Hepatocyte (in vitro differentiated cells): ENCODE data around the gene EPHB6. TPM values are rescaled to one million over a fixed set of nuclear protein-coding genes. Genes with fewer than 3 reads are reported as not detected.

Experiments used
- DNase-seq: peaks from one replicate; pipeline ENCODE4 v3.0.0-alpha.2; 2016; ENCODE audit warnings: low spot score
- H2AFZ ChIP-seq: fragments of 200-600 bp; sonication (generic); 2 replicates; pipeline ENCODE4 v1.6.0; 2016; ENCODE audit warnings: antibody characterized with exemption, mild to moderate bottlenecking
- H3K27ac ChIP-seq: fragments of 200-600 bp; sonication (generic); 2 replicates; pipeline ENCODE4 v1.5.1; 2016; ENCODE audit warnings: mild to moderate bottlenecking
- H3K27me3 ChIP-seq: fragments of 200-600 bp; sonication (generic); 2 replicates; pipeline ENCODE4 v1.6.1; 2016
- H3K36me3 ChIP-seq: fragments of 200-600 bp; sonication (generic); replicated peaks from 2 replicates; pipeline ENCODE4 v1.5.1; 2016; ENCODE audit warnings: low read depth; ENCODE audit not compliant: insufficient read depth
- H3K4me1 ChIP-seq: fragments of 200-600 bp; sonication (generic); 2 replicates; pipeline ENCODE4 v1.5.1; 2016; ENCODE audit warnings: mild to moderate bottlenecking, moderate library complexity; ENCODE audit not compliant: insufficient read depth
- H3K4me2 ChIP-seq: fragments of 200-600 bp; sonication (generic); 2 replicates; pipeline ENCODE4 v1.6.0; 2016
- H3K4me3 ChIP-seq: fragments of 200-600 bp; sonication (generic); 2 replicates; pipeline ENCODE4 v1.5.1; 2016; ENCODE audit warnings: mild to moderate bottlenecking
- H3K79me2 ChIP-seq: fragments of 200-600 bp; sonication (generic); 2 replicates; pipeline ENCODE4 v1.6.0; 2017; ENCODE audit warnings: mild to moderate bottlenecking
- H3K9me2 ChIP-seq: fragments of 200-600 bp; sonication (generic); replicated peaks from 2 replicates; pipeline ENCODE4 v1.6.0; 2017; ENCODE audit warnings: mild to moderate bottlenecking; ENCODE audit not compliant: insufficient read depth
- H3K9me3 ChIP-seq: fragments of 200-600 bp; sonication (generic); 2 replicates; pipeline ENCODE4 v1.5.1; 2016; ENCODE audit warnings: low read depth, mild to moderate bottlenecking
- H4K20me1 ChIP-seq: fragments of 200-600 bp; sonication (generic); 2 replicates; pipeline ENCODE4 v1.6.0; 2016; ENCODE audit warnings: mild to moderate bottlenecking; ENCODE audit not compliant: insufficient read depth, poor library complexity, severe bottlenecking
- EZH2 ChIP-seq: fragments of 200-600 bp; sonication (generic); IDR thresholded peaks from 2 replicates; pipeline ENCODE4 v1.6.1; 2016; ENCODE audit warnings: antibody characterized with exemption, mild to moderate bottlenecking, borderline replicate concordance
- EZH2phosphoT487 ChIP-seq: fragments of 200-600 bp; sonication (generic); IDR thresholded peaks from one replicate; pipeline ENCODE4 v1.6.1; 2018; ENCODE audit warnings: antibody characterized with exemption, mild to moderate bottlenecking, low read depth, moderate library complexity; ENCODE audit not compliant: unreplicated experiment, severe bottlenecking
- WGBS: methylation state at CpG from one replicate; pipeline ENCODE4 v1.1.6; 2016; ENCODE audit warnings: low lambda C conversion rate; ENCODE audit errors: missing lambda C conversion rate; 5-methylcytosine and 5-hydroxymethylcytosine counted together
- polyA plus RNA-seq: library from polyadenylated mRNA; unstranded; fragments of >200 nt; fragmentation: Nextera tagmentation; extraction: Ambion mirVana; gene quantifications from 2 replicates; pipeline ENCODE4 v1.2.1, GENCODE V29; 2016
- total RNA-seq: library from RNA; depleted of rRNA; stranded (reverse); fragments of >200 nt; gene quantifications from 2 replicates; pipeline ENCODE4 v1.2.3, GENCODE V29; 2014
- TF ChIP-seq, protein P1 (sequence below): fragments of 200-600 bp; sonication (generic); IDR thresholded peaks from 2 replicates; pipeline ENCODE4 v1.5.1; 2016; ENCODE audit warnings: antibody characterized with exemption, mild to moderate bottlenecking; ENCODE audit not compliant: poor library complexity

EPHB6 gene
- total and polyA plus RNA-seq, 2 experiments from 2014 or later, result 14.8 to 29.6 TPM

DNA sequence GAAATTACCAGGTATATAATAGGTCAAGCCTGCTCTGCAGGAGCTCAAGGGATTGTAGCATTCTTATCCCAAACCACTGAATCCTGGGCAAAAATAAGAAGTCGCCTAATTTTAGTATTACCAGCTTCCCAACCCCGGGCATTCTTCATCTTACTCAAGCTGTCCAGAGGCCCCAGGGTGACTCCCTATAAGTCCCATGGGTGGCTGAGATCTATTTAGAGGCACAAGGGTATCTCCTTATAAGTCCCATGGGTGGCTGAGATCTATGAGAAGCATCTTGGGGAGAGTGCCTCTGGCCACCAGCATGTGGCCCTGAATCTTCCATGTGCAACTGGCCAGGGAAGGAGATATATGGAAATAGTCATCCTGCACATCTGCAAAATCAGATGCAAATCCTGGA is 45.2 kb upstream of the EPHB6 start:
- TF ChIP-seq EZH2phosphoT487, result no peak
- TF ChIP-seq, protein P1, sequence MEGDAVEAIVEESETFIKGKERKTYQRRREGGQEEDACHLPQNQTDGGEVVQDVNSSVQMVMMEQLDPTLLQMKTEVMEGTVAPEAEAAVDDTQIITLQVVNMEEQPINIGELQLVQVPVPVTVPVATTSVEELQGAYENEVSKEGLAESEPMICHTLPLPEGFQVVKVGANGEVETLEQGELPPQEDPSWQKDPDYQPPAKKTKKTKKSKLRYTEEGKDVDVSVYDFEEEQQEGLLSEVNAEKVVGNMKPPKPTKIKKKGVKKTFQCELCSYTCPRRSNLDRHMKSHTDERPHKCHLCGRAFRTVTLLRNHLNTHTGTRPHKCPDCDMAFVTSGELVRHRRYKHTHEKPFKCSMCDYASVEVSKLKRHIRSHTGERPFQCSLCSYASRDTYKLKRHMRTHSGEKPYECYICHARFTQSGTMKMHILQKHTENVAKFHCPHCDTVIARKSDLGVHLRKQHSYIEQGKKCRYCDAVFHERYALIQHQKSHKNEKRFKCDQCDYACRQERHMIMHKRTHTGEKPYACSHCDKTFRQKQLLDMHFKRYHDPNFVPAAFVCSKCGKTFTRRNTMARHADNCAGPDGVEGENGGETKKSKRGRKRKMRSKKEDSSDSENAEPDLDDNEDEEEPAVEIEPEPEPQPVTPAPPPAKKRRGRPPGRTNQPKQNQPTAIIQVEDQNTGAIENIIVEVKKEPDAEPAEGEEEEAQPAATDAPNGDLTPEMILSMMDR, result no peak
- no peak for TF ChIP-seq EZH2
- no peaks in the 10 kb centered on the region for H3K9me2 ChIP-seq
- H3K36me3 ChIP-seq, result no peaks in the 10 kb centered on the region
- no peaks in the 10 kb centered on the region for H4K20me1 ChIP-seq
- H3K27ac ChIP-seq, result no peak overlapping the region
- no peaks in the 10 kb centered on the region for H3K79me2 ChIP-seq
- no peak overlapping the region for H3K4me3 ChIP-seq
- DNase-seq, result no peak
- no peaks in the 10 kb centered on the region for H3K4me1 ChIP-seq
- H2AFZ ChIP-seq, result no peak overlapping the region
- WGBS, result 100% methylated on average over 2 of the region's 2 CpGs
- peaks cover 28% of the 10 kb centered on the region for H3K27me3 ChIP-seq
- no peaks in the 10 kb centered on the region for H3K9me3 ChIP-seq
- H3K4me2 ChIP-seq, result no peak overlapping the region

DNA sequence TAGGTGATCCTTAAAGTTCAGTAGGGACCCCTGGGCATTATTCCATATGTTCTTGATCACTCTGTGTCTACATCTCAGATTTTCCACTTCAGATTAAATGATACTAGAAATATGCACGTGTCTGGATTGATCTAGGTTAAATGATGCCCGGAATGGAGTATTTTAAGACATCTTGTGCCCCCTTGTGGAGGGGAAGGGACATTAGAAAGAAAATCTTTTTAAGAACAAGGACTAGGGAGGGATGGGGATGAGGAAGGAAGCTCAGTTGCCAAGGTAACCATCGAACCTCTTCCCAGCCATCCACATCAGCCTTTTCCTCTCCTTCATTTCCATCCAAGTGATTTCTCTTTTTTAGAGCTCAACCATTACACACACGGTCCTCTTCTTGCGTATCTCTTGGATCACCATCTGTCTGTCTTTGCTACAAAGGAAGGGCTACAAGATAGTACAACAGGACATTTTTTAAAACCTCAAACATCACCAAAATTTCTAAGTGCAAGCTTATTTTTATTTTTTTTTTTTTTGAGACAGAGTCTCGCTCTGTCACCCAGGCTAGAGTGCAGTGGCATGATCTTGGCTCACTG is 43.6 kb upstream of the EPHB6 start:
- Histone ChIP-seq H3K27me3 (peaks cover 29% of the 10 kb centered on the region), H4K20me1 (no peaks in the 10 kb centered on the region), H2AFZ (no peak overlapping the region), H3K36me3 (no peaks in the 10 kb centered on the region), H3K4me2 (no peak overlapping the region), H3K9me2 (no peaks in the 10 kb centered on the region), H3K4me1 (no peaks in the 10 kb centered on the region), H3K27ac (no peak overlapping the region), H3K4me3 (no peak overlapping the region), H3K79me2 (no peaks in the 10 kb centered on the region), H3K9me3 (no peaks in the 10 kb centered on the region)
- DNase-seq, result peak; percentile 46
- TF ChIP-seq, protein P1, result peak; percentile 57
- no peak for TF ChIP-seq EZH2
- 41% methylated on average over 6 of the region's 6 CpGs for WGBS

DNA sequence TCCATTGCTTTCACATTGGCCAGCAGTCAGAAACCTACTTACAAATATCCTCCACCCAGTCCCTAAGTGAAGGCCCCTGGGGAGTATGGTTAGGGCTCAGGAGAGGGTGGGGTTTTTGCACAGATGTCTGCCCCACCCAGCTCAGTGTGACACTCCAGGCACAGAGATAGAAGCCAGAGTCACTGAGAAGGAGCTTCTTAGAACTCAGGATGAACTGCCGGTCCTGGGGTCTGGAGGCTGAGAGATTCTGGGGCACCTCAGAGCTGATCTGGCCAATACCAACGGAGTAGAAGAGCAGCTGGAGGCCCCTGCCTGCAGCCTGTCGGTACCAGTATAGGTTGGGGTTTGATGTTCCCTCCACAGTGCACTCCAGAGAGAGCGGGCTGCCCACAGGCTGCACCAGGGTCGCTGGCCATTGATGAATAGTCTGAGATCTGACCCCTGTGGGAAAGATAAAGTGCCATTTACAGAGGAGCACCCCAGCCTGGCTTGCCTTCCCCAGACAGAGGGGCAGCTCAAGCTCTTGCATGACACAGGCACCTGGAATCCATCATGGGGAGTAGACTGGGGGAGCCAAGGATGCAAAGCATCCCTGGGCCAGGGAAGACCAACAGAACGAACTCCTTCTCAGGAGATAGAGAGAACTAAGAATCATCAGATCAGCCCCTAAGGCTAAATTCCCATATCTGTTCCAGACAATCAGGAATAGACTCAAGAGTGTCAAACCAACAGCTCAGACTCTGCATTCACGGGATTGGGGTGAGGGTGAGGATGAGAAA is 42.2 kb upstream of the EPHB6 start:
- no peak overlapping the region for H3K4me2 ChIP-seq
- H2AFZ ChIP-seq, result no peak overlapping the region
- 29% methylated on average over 7 of the region's 7 CpGs for WGBS
- no peaks in the 10 kb centered on the region for H3K9me2 ChIP-seq
- no peaks in the 10 kb centered on the region for H4K20me1 ChIP-seq
- no peak overlapping the region for H3K4me3 ChIP-seq
- DNase-seq, result no peak
- no peaks in the 10 kb centered on the region for H3K36me3 ChIP-seq
- H3K79me2 ChIP-seq, result no peaks in the 10 kb centered on the region
- no peaks in the 10 kb centered on the region for H3K4me1 ChIP-seq
- H3K27me3 ChIP-seq, result peaks cover 19% of the 10 kb centered on the region
- no peak overlapping the region for H3K27ac ChIP-seq
- no peak for TF ChIP-seq EZH2phosphoT487
- H3K9me3 ChIP-seq, result no peaks in the 10 kb centered on the region

DNA sequence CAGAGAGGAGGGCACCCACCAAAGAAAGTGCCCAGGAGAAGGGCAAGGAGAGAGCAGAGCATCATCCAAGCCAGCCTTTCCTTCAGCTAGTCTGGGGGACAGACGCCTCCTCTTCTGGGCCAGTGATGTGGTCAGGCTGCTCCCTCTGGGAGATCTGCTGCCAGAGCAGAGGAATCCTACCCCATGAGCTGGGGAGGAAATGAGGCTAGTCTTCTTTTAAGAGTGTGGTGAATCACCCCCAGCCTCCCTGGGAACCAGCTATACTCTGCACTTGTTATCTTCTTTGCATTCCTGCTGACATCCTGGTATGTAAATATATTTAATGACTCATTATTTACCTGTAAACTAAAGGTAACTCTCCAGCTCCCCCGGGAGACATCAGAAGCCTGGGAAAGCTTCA is 41.6 kb upstream of the EPHB6 start:
- Histone ChIP-seq H4K20me1 (no peaks in the 10 kb centered on the region), H3K4me3 (no peak overlapping the region), H3K9me2 (no peaks in the 10 kb centered on the region), H3K9me3 (no peaks in the 10 kb centered on the region), H3K4me2 (no peak overlapping the region), H2AFZ (no peak overlapping the region), H3K4me1 (no peaks in the 10 kb centered on the region), H3K27ac (no peak overlapping the region), H3K27me3 (peaks cover 15% of the 10 kb centered on the region), H3K79me2 (no peaks in the 10 kb centered on the region), H3K36me3 (no peaks in the 10 kb centered on the region)
- 10% methylated on average over 2 of the region's 2 CpGs for WGBS
- peak; percentile 78 for DNase-seq
- TF ChIP-seq EZH2phosphoT487 (no peak), EZH2 (no peak)
- TF ChIP-seq, protein P1, result no peak
